DMS 273 (cell line): ENCODE measurements around the gene CMIP.
A peak's percentile ranks its signal among the peaks of the same experiment; 100 is the strongest.

Experiments
- DNase-seq: peaks from one replicate; lab custom pipeline; 2025; ENCODE audit not compliant: unreplicated experiment; lab: John Stamatoyannopoulos, UW

The CMIP gene

DNA sequence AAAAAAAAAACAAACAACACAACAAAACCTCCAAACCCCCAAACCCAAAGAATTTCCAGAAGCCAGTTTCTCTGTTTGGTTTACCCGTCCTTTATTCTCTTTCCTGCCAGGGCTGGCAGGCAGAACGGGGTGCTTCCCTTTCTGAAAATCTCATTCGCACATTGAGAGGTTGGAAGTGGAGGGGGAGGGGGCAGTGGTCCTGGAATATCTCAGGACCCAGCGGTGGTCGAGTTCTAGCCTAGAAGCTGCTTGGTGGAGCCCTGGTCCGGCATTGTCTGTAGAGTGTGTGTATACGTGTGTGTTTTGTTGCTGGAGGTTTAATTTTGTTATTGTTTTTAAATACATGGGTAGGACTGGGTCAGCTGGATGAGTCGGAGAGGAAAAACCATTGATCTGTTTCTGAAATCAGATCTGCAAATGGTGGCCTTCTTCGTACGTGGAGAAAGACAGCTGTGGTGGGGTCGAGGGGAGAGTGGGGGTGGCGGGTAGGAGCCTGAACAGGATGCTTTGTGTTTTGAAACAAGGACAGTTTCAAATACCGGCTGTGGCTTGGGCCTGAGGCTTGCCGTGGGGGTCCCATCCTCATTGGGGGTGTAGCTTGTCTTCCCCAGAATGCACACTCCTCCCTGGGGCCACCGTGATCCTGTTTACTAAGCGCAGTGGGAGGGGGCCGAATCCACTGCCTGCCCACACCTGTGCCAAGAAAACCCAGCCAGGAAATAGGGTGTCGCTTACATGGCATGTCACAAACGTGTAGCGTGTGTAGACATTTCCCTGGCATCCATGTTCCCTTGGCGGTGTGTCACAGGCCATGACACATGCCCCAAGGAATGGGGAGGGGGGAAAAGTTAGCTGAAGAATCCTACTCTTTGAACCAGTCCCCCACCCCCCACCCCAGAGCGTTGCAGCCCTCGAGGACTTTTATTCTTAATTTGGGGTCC is 1.6 kb downstream of the CMIP start:
- DNase-seq: peak; percentile 39

GRCh38 chr16:81446907-81447268 is 2.3 kb downstream of the CMIP start:
- DNase-seq: no peak

DNA sequence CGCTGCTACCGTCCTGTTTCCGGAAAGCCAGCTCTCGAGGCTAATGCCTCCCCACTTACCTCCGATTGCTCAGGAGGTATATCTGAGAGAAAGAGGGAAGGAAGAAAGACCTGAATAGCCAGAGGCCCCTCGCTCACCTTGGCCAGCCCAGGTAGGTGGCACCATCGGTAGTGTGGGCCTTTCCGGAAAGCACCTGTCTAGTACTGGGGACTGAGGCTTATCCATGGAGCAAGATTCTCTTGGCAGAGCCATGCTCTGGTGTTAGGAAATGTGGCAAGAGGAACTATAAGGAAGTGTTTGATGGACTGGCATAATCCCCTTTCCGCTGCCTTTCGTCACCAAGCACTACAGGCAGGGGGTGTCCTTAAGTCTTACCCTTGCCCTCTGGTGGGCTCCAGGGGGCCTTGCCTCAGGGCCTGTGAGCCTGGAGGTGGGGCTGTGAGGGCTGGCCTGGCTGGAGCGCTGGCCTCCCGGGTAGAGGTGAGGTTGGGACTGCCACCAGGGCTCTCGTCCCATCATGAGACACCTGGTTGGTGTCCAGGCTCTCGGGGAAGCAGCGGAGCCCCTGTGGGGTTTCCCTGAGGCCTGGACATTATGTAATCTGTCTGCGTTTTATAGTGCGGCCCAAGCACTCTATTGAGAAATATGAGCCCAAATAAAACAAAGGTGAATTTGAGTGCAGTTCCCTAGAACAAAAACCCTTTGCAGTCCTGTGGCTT is 2.9 kb downstream of the CMIP start:
- peak; percentile 16 for DNase-seq

DNA sequence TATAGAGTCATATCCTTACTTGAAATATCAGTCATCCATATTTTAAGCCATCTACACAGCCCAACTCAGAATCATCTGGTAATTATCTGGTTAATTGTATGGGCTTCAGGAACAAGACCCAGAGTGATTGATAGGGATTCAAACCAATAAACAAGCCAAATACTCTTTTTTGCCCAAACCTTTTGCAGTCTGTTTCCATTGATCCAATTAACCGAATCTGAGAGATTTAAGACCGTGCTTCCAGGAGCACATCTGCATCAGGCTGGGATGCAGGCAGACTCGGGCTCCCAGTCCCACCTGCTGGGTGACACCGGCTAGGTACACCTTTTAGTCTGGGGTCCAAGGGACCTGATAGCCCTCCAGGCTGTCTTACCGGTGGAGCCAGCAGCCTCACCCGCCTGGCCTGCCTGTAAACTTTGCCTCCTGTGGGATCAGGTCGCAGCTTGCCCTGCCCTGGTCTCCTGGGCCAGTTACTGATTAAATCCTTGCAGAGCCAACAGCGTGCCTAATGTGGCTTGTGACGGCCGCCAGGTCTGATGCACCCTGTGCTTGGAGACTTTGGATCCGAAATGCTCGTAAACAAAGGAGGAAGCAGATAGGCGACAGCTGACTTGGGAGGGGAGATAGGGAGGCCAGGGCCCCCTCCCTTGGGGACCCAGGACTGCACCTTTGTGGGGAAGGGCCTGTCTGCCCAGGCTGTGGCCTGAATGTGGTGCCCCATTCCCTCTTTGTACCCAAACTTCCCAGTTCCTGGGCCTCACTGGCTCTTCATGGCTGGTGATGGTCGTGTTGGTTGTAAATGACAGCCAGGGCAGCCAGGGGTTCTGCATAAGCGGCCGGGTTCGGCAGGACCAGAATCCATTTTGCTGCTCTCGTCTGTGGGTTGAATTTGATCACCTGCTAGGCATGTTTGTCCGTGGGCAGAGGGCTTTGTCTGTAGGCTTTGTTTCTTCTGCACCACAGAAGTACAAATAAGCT is 3.8 kb downstream of the CMIP start:
- peak; percentile 39 for DNase-seq

- DNase-seq: no peak
These were observed 4.6 kb downstream of the CMIP start for GRCh38 chr16:81449241-81449640.

DNA sequence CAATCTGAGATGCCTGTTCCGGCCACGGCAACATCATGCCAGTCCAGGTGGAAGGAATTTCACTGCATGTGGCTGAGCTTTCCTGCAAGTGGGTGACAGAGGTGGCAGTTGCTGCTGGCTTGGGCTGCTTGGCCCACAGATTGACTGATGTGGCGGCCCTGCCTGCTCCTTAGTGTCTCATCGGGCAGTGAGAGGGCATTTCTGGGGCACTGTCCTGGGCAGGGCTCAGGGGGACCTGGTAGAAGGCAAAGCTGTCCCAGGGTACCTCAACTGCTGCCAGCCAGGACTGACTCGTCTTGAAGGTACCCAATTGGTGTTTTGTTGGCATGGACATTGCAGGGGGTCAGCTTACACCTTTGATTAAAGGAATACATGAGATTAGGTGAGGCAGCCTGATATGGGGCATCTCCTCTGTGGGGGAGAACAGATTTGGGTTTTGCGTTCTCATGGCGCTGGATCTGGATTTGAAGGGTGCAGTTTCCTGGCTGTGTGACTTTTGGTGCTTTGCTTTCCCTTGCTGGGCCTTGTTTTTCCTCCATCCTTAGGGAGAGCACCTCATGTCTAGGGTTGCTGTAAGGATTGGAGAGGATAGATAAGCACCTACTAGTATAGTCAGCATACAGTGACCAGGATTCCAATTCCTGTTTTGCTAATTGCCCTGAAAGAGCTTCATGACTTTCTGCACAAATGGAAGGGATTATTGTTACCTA is 5.4 kb downstream of the CMIP start:
- no peak for DNase-seq

DNA sequence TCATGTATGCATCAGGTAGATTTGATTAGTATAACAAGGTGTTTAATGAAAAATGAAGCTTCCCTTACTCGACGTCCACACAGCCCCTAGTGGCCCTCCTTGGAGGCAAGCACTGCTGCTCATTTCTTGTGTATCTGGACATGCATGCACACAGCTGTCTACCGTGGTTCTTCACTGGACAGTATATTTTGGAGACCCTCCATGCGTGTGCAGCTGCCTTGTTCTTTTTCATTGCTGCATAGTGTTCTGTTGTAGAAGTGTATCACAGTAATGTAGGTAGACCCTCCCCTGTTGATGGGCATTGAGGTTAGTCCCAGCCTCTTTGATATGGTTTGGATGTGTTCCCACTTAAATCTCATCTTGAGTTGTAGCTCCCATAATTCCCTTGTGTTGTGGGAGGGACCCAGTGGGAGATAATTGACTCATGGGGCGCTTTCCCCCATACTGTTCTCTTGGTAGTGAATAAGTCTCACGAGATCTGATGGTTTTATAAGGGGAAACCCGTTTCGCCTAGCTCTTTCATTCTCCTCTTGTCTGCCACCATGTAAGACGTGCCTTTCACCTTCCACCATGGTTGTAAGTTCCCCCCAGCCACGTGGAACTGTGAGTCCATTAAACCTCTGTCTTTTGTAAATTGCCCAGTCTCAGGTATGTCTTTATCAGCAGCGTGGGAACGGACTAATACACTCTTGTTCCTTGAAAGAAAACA is 6.3 kb downstream of the CMIP start:
- no peak for DNase-seq

GRCh38 chr16:81451753-81452680 is 7.4 kb downstream of the CMIP start:
- no peak for DNase-seq

DNA sequence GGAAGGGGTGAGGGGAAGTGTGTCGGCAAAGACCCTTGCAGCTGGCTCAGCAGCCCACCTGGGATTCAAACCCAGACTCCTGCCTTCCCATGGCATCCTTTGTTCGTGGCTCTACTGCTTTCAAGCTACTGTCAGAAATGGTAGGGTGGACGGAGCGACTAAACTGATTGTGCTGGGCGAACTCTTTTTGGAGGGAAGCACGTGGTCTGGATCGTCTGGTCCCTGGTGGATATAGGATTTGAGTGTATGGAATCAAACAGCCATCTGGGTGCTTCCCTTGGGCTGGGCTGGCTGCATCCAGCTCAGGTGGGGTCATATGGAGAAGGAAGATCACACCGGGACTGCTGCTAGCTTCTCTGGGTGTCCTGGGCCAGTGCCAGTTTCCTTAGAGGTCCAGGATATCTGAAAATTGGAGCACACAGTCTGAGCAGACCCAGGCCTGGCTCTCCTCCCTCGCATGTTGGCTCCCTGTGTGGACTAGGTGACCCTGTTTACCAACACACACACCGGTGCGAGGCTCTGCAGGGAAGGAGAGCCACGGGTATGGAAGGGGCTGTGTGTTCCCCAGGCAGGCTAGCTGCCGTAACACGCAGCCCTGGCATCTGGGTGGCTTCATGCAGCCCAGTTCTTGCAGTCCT is 8.6 kb downstream of the CMIP start:
- no peak for DNase-seq

DNA sequence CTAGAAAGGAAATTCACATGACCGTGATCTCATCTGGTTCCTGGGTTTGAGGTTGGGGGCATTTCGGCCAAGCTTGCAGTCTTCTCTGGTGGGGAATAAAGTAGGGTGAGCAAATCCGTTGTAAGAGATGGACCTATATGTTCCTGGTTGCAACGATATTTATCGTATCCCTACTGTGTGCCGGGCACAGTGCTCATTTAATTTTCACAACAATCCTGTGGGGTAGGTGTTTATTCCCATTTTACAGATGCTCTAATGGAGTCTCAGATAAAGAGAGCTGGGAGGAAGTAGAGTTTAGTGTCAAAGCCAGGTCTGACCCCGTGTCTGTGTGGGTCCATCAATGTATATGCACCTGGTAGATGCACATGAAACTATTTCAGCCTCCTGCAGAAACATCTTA is 9.4 kb downstream of the CMIP start:
- no peak for DNase-seq

DNA sequence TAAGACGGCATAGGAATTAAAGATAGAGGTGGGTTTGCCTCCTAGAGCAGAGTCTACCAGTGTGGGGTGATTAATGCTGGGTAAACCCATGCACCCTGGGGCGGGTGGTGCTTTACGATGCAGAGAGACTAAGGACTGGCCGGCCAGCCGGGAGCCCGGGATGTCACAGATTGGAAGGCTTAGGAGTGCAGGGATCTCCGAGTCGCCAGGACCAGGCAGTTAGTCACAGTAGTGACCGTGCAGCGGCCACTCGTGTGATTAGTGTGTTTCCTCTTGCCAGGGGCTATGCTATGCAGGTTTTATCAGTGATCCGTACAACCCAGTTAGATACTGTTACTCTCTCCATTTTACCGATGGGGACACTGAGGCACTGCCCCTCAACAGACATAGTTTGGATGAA is 10.4 kb downstream of the CMIP start:
- DNase-seq: no peak

DNA sequence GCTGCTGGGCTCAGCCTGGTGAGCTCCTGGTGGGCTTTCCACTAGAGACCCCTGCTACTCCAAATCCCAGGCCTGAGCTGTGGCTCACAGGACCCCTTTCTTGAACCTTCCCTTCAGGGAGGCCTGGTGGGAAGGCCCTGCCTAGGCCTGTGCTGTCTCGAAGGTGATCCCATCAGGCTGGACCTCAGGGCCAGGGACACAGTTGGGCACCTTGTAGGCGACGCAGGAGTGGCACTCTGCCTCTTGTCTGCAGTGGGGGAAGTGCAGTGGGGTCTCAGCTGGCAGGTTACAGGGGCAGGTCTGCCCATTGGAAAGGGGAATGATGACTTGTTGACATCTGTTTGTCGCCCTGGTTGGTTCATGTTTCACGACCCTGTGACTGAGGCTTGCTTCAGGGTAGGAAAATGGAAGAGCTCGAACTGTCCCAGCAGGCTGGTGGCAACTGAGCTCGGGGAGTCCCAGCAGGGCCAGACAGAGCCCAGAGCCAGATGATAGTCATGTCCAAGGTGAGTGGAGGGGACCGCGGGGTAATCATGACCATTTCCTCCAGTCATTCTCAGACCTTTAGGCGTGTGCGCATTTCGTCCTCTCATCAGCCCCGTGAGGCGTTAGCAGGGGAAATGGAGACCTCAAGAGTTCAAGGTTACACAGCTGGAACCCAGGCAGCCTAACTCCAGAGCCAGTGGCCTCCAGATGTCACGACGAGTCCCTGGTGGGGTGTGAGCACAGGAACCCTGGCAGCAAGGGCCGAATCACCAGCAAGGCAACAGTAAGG is 11.3 kb downstream of the CMIP start:
- DNase-seq: no peak

DNA sequence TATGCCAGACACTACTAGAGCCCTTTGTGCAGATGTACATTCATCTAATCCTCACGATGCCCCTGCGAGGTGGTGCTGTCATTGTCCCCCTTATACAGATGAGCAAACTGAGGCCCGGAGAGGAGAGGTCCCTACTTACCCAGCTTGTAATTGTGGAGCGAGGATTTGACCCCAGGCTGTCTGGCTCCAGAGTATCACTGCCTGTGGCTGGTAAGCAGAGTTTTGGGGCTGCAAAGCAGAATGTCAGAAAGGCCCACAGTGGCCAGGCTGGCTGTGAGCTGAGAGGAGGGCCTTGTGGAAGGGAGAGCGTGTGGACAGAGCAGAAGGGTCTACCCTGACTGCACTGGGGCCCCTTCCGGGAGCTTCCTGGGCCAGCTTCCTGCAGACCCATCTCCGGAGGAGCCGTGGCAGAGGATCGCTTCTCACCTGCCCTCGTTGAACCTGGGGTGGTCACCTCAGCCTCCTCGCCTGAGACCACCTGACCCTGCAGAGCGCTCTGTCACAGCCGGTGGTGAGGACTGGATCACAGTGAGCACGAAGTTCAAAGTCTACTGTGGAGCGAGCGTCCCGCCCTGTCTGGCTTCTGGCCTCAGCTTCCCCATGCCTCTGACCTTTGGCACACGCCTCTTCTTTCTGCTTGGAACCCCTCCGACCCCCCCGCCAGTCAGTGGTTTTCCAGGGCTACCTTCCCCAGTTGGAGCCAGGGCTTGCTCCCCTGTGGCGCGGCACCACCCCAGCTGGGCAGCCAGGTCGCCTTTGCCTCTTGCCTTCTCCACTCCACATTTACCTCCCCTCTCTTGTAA is 12.1 kb downstream of the CMIP start:
- no peak for DNase-seq

GRCh38 chr16:81457326-81458133 is 12.9 kb downstream of the CMIP start:
- DNase-seq: no peak

GRCh38 chr16:81458149-81458669 is 13.6 kb downstream of the CMIP start:
- DNase-seq: no peak
